K562 (cell line): ENCODE results near the gene PTGFR. TPM values are rescaled to one million over a fixed set of nuclear protein-coding genes. Genes with fewer than 3 reads are reported as not detected.

Experiments used
- ATAC-seq: fragments of 200-7000 bp; cut with Tn5 transposase; 3 replicates; pipeline ENCODE4 v1.9.1; 2020; ENCODE audit warnings: moderate library complexity
- BruUV-seq: library from RNA; stranded (reverse); fragments of 400-500 nt; replicated peaks from 2 replicates; lab custom pipeline; 2021; lab: Mats Ljungman, UMichigan
- CTCF ChIA-PET: fragments of 300-600 bp; formaldehyde crosslinking; extraction: SDS; loops from one replicate; lab custom pipeline; 2021; ENCODE audit warnings: low intra/inter-chr PET ratio; lab: Yijun Ruan, JAX
- POLR2A ChIA-PET: fragments of 300-600, 350-650 bp; sonication (Branson Sonifier 250); formaldehyde crosslinking; extraction: SDS; loops from one replicate; lab custom pipeline; 2021; ENCODE audit warnings: antibody characterized with exemption, inconsistent platforms; lab: Yijun Ruan, JAX
- DNase-seq, 4 experiments: peaks; one replicate each; pipeline versions ENCODE4 v3.0.0 to v3.0.0-alpha.2; 2011 to 2018; ENCODE audit warnings: low spot score in 3 of 4, mixed read lengths in 3 of 4; ENCODE audit errors: extremely low read depth in 1 of 4
- FAIRE-seq: peaks from 2 replicates; lab custom pipeline; 2011; peaks lifted over from hg19 to GRCh38; lab: Jason Lieb, UNC
- H2AFZ ChIP-seq: 2 replicates; pipeline ENCODE4 v1.6.0; 2011; ENCODE audit warnings: low read depth, low read length, control low read depth, inconsistent platforms
- H3K27ac ChIP-seq: fragments of 200-600 bp; 3 replicates; pipeline ENCODE4 v1.8.0; 2011; ENCODE audit warnings: low read depth, mild to moderate bottlenecking, control low read depth, inconsistent platforms, low read length, moderate library complexity, mixed read lengths; ENCODE audit errors: extremely low read depth
- H3K27me3 ChIP-seq, 2 experiments: fragments of 300-600 bp in 1 of 2; 2 replicates in 1 of 2; 3 replicates in 1 of 2; pipeline versions ENCODE4 v1.6.0 to v1.8.0; 2011; ENCODE audit warnings: inconsistent platforms in 2 of 2, low read length in 2 of 2, mild to moderate bottlenecking in 1 of 2, mixed read lengths in 1 of 2, moderate library complexity in 1 of 2; ENCODE audit not compliant: control insufficient read depth in 2 of 2, insufficient read depth in 2 of 2
- H3K36me3 ChIP-seq: fragments of 300-600 bp; 3 replicates; pipeline ENCODE4 v1.8.0; 2011; ENCODE audit warnings: mild to moderate bottlenecking, low read length, inconsistent platforms; ENCODE audit not compliant: control insufficient read depth, insufficient read depth
- H3K4me1 ChIP-seq, 2 experiments: fragments of 200-600 bp in 1 of 2; replicated peaks in 1 of 2; 2 replicates in 1 of 2; 3 replicates in 1 of 2; pipeline versions ENCODE4 v1.5.1 to v1.8.0; 2011; ENCODE audit warnings: inconsistent platforms in 2 of 2, low read length in 2 of 2, mild to moderate bottlenecking in 1 of 2, mixed read lengths in 1 of 2, moderate library complexity in 1 of 2; ENCODE audit not compliant: control insufficient read depth in 2 of 2, insufficient read depth in 2 of 2
- H3K4me2 ChIP-seq: 2 replicates; pipeline ENCODE4 v1.6.1; 2011; ENCODE audit warnings: low read length, control low read depth, inconsistent platforms, mixed read lengths; ENCODE audit not compliant: insufficient read depth
- H3K4me3 ChIP-seq: fragments of 200-600 bp; sonication (generic), shearing (Covaris generic); 2 replicates; pipeline ENCODE4 v1.5.1; 2016; ENCODE audit warnings: control low read depth, inconsistent platforms
- H3K79me2 ChIP-seq: fragments of 200-600 bp; 3 replicates; pipeline ENCODE4 v1.8.0; 2011; ENCODE audit warnings: low read length, inconsistent platforms; ENCODE audit not compliant: control insufficient read depth, insufficient read depth
- H3K9ac ChIP-seq, 2 experiments: 2 replicates each; pipeline versions ENCODE4 v1.6.0 to v1.6.1; 2011; ENCODE audit warnings: low read depth in 2 of 2, low read length in 2 of 2, control low read depth in 1 of 2, inconsistent platforms in 1 of 2, mild to moderate bottlenecking in 1 of 2, mixed read lengths in 1 of 2; ENCODE audit not compliant: insufficient read depth in 1 of 2
- H3K9me1 ChIP-seq: one replicate; pipeline ENCODE4 v1.6.0; 2011; ENCODE audit warnings: inconsistent platforms, mild to moderate bottlenecking, low read length, moderate library complexity; ENCODE audit not compliant: control insufficient read depth, insufficient read depth
- H3K9me3 ChIP-seq: replicated peaks from 2 replicates; pipeline ENCODE4 v1.5.1; 2011; ENCODE audit warnings: low read depth, low read length, inconsistent platforms; ENCODE audit not compliant: control insufficient read depth, insufficient read depth
- H4K20me1 ChIP-seq: replicated peaks from 2 replicates; pipeline ENCODE4 v1.6.1; 2011; ENCODE audit warnings: low read length, inconsistent platforms, mixed read lengths; ENCODE audit not compliant: control insufficient read depth, insufficient read depth
- DDX20 ChIP-seq: fragments of 450-650 bp; IDR thresholded peaks from 2 replicates; pipeline ENCODE4 v1.6.1; 2016; ENCODE audit warnings: missing genetic modification characterization, low read depth, mild to moderate bottlenecking, missing compliant biosample characterization, moderate library complexity
- ELF4 ChIP-seq: fragments of 450-650 bp; formaldehyde crosslinking; IDR thresholded peaks from 2 replicates; pipeline ENCODE4 v1.4.0; 2022; ENCODE audit warnings: missing genetic modification characterization
- ETV5 ChIP-seq: sonication (generic); formaldehyde crosslinking; IDR thresholded peaks from 2 replicates; pipeline ENCODE4 v1.4.0; 2020; ENCODE audit warnings: low read depth, mild to moderate bottlenecking, missing genetic modification reagents
- HEY1 ChIP-seq: fragments of 250-450 bp; sonication (Bioruptor Pico); IDR thresholded peaks from 2 replicates; pipeline ENCODE4 v1.5.0; 2020; ENCODE audit warnings: mild to moderate bottlenecking, moderate library complexity, borderline replicate concordance
- HNRNPH1 ChIP-seq: fragments of 200-400 bp; formaldehyde crosslinking; optimal IDR thresholded peaks from 2 replicates; pipeline ENCODE3; 2017; ENCODE audit warnings: low read depth, mild to moderate bottlenecking, low read length, moderate library complexity
- NR2F6 ChIP-seq: fragments of 450-650 bp; formaldehyde crosslinking; IDR thresholded peaks from 2 replicates; pipeline ENCODE4 v1.4.0; 2020; ENCODE audit warnings: mild to moderate bottlenecking
- PTRF ChIP-seq: fragments of 450-650 bp; IDR thresholded peaks from 2 replicates; pipeline ENCODE4 v1.6.1; 2016; ENCODE audit warnings: mild to moderate bottlenecking, missing genetic modification characterization, missing compliant biosample characterization
- SAFB ChIP-seq: fragments of 200-400 bp; formaldehyde crosslinking; IDR thresholded peaks from 2 replicates; pipeline ENCODE4 v1.6.1; 2017; ENCODE audit warnings: low read depth, low read length, borderline replicate concordance
- SMARCA4 ChIP-seq: fragments of 450-650 bp; IDR thresholded peaks from 2 replicates; pipeline ENCODE4 v1.6.1; 2016
- SP2 ChIP-seq: IDR thresholded peaks from 2 replicates; pipeline ENCODE4 v1.6.1; 2011; ENCODE audit warnings: mild to moderate bottlenecking, low read depth, low read length, moderate library complexity; ENCODE audit not compliant: poor library complexity, severe bottlenecking; ENCODE audit errors: extremely low read depth
- THAP7 ChIP-seq: fragments of 250-450 bp; sonication (Bioruptor Pico); IDR thresholded peaks from 2 replicates; pipeline ENCODE4 v1.5.0; 2021
- ZNF134 ChIP-seq: fragments of 250-450 bp; sonication (Bioruptor Pico); conservative IDR thresholded peaks from 2 replicates; pipeline ENCODE4 v1.4.0; 2020
- ZNF436 ChIP-seq: fragments of 250-450, 450-650 bp; sonication (Bioruptor Pico); formaldehyde crosslinking; IDR thresholded peaks from 2 replicates; pipeline ENCODE4 v1.7.0; 2020; ENCODE audit warnings: mild to moderate bottlenecking
- ZNF583 ChIP-seq: fragments of 250-450 bp; sonication (Bioruptor Pico); IDR thresholded peaks from 2 replicates; pipeline ENCODE4 v1.4.0; 2020
- ZNF644 ChIP-seq: fragments of 200-800 bp; sonication (Bioruptor generic); IDR thresholded peaks from 2 replicates; pipeline ENCODE4 v1.6.1; 2016; ENCODE audit warnings: low read depth, missing genetic modification characterization, missing compliant biosample characterization
- ZNF695 ChIP-seq: fragments of 450-650 bp; formaldehyde crosslinking; IDR thresholded peaks from 2 replicates; pipeline ENCODE4 v1.4.0; 2020; ENCODE audit warnings: mild to moderate bottlenecking, moderate library complexity
- WGBS: fragments of 100-300 bp; shearing (Covaris generic); methylation state at CpG from one replicate; pipeline ENCODE4 v1.1.6; 2016; ENCODE audit warnings: low coverage, mixed read lengths; ENCODE audit not compliant: insufficient coverage; ENCODE audit errors: missing lambda C conversion rate; 5-methylcytosine and 5-hydroxymethylcytosine counted together
- in situ Hi-C: fragments of 300-500 bp; cut with MboI; formaldehyde crosslinking; loops from 4 replicates; pipeline ENCODE4 v1.15.0; 2018; ENCODE audit warnings: inconsistent platforms, mixed read lengths
- intact Hi-C: fragments of 100-400 bp; cut with micrococcal nuclease; formaldehyde crosslinking; loops from 2 replicates; pipeline ENCODE4 v1.14.2; 2022
- polyA plus RNA-seq, 8 experiments: library from polyadenylated mRNA; depleted of rRNA in 4 of 8; stranded (reverse) in 5 of 8; unstranded in 3 of 8; fragments of >200 nt; fragmentation: Nextera tagmentation in 2 of 8; fragmentation: Illumina TruSeq in 1 of 8; extraction: Ambion mirVana in 2 of 8; extraction: Trizol in 1 of 8; gene quantifications; 2 replicates each; pipeline versions ENCODE4 v1.2.1 to v1.2.3, GENCODE V29; 2011 to 2014; ENCODE audit warnings: inconsistent platforms in 1 of 8, missing spikeins in 1 of 8
- total RNA-seq, 7 experiments: library from RNA; depleted of rRNA in 6 of 7; stranded (reverse); fragments of >200 nt in 6 of 7; fragmentation: Illumina TruSeq in 2 of 7; extraction: Trizol in 2 of 7; gene quantifications; 2 replicates each; pipeline versions ENCODE4 v1.2.1 to v1.2.3, GENCODE V29; 2011 to 2021; ENCODE audit warnings: low replicate concordance in 1 of 7
- TF ChIP-seq, protein P1 (sequence below): sonication (generic); formaldehyde crosslinking; IDR thresholded peaks from 2 replicates; pipeline ENCODE4 v1.8.0; 2022; ENCODE audit warnings: mild to moderate bottlenecking, missing genetic modification reagents

PTGFR gene
- total and polyA plus RNA-seq, 9 of the 15 experiments (the other 6 are each of a cell fraction or from before 2014, with no cell fraction given), result 0.04 TPM; not detected in 8

- Histone ChIP-seq H2AFZ (no peak overlapping the region), H3K4me2 (no peak overlapping the region), H3K9me1 (no peaks in the 10 kb centered on the region), H3K4me3 (no peak overlapping the region), H3K4me1 (no peaks in the 10 kb centered on the region), H3K27me3 (no peaks in the 10 kb centered on the region), H3K79me2 (no peaks in the 10 kb centered on the region), H3K27ac (no peak overlapping the region), H3K36me3 (no peaks in the 10 kb centered on the region), H3K9ac (no peak overlapping the region), H3K9me3 (no peaks in the 10 kb centered on the region), H4K20me1 (no peaks in the 10 kb centered on the region)
- in situ Hi-C loops, result no loop called here
- DNase-seq, result no peak
- WGBS, result 0% methylated on average over 2 of the region's 2 CpGs
- ChIA-PET POLR2A (no interaction called here), CTCF (no interaction called here)
- no peak for TF ChIP-seq THAP7
- no peak for TF ChIP-seq DDX20 (tag)
- TF ChIP-seq ZNF644 (tag), result no peak
- no peak for TF ChIP-seq ZNF436 (CRISPR knock-in tag)
- TF ChIP-seq NR2F6 (CRISPR knock-in tag), result no peak
- no peak for TF ChIP-seq PTRF (tag)
- BruUV-seq, result no TSS peak
- no peak for ATAC-seq
- intact Hi-C loops, result no loop called here
- no peak for FAIRE-seq
Measured at GRCh38 chr1:78522136-78522535, 31.4 kb downstream of the PTGFR start.

DNA sequence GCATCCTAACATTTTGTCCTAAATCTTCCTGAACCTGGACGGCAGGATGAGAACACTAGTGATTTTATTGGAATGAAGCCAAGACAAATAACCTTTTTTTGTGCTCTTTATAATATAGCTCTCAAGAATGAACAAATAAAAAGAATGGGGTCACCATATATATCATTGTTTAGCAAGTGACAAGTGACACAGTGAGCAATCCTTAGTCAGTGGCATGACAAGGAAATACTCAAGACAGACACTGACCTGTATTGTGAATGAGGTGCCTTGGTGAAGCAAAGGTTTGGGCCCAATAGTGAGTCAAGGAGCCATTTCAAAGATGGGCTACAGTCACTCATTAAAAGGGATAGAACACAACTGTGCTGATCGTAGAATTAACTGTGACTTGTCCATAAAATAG, 35.7 kb downstream of the PTGFR start:
- FAIRE-seq, result no peak
- TF ChIP-seq ZNF583 (no peak), ZNF134 (no peak), HNRNPH1 (no peak), ZNF695 (CRISPR knock-in tag) (no peak), ELF4 (CRISPR knock-in tag) (no peak), ETV5 (no peak), SP2 (no peak), HEY1 (CRISPR knock-in tag) (no peak), SAFB (no peak), SMARCA4 (no peak)
- TF ChIP-seq, protein P1, sequence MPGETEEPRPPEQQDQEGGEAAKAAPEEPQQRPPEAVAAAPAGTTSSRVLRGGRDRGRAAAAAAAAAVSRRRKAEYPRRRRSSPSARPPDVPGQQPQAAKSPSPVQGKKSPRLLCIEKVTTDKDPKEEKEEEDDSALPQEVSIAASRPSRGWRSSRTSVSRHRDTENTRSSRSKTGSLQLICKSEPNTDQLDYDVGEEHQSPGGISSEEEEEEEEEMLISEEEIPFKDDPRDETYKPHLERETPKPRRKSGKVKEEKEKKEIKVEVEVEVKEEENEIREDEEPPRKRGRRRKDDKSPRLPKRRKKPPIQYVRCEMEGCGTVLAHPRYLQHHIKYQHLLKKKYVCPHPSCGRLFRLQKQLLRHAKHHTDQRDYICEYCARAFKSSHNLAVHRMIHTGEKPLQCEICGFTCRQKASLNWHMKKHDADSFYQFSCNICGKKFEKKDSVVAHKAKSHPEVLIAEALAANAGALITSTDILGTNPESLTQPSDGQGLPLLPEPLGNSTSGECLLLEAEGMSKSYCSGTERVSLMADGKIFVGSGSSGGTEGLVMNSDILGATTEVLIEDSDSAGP (CRISPR knock-in tag), result no peak

More for the DNA sequence above, 35.7 kb downstream of the PTGFR start:
- no peaks in the 10 kb centered on the region for H4K20me1 ChIP-seq
- no TSS peak for BruUV-seq
- no peaks in the 10 kb centered on the region for H3K9me3 ChIP-seq
- POLR2A ChIA-PET, result no interaction called here
- no peak overlapping the region for H3K27ac ChIP-seq
- ATAC-seq, result no peak
- no peak for DNase-seq
- no peaks in the 10 kb centered on the region for H3K4me1 ChIP-seq
- in situ Hi-C loops (no loop called here), intact Hi-C loops (no loop called here)
- H3K9me1 ChIP-seq, result no peaks in the 10 kb centered on the region
- WGBS, result 0% methylated on average over 2 of the region's 2 CpGs
- H3K79me2 ChIP-seq, result no peaks in the 10 kb centered on the region
- no peaks in the 10 kb centered on the region for H3K36me3 ChIP-seq
- H3K4me3 ChIP-seq, result no peak overlapping the region
- no peak overlapping the region for H3K9ac ChIP-seq
- H2AFZ ChIP-seq, result no peak overlapping the region
- no peaks in the 10 kb centered on the region for H3K27me3 ChIP-seq
- CTCF ChIA-PET, result no interaction called here
- H3K4me2 ChIP-seq, result no peak overlapping the region
